A204.1 (cell line): ENCODE measurements around the gene MVD.

Source experiments
- FAIRE-seq: peaks from 2 replicates; lab custom pipeline; 2012; peaks lifted over from hg19 to GRCh38; lab: Jason Lieb, UNC

MVD gene

DNA sequence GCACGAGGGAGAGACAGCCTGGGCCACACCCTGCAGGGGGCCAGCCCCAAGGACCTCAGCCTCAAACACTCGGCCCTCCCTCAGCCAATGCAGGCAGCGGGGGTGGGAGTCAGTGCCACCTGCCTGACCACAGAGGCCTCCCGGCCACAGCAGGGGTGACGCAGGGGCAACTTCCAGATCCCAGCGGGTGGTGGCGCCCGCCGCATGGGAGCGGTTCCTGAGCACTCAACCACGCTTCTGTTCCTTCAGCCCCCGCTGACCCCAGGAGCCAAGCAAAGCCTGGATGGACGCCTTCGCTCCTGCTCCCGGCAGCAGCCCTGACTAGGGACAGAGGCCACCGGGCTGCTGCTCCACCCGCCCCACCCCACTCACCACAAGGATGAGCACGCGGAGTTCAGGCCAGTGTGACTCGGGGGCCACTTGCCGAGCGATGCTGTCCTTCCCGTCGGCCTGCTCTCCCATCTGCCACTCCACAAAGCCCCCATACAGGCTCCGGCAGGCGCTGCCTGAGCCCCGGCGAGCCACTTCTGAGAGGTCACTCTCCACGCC is 7.1 kb downstream of the MVD start:
- FAIRE-seq: no peak

DNA sequence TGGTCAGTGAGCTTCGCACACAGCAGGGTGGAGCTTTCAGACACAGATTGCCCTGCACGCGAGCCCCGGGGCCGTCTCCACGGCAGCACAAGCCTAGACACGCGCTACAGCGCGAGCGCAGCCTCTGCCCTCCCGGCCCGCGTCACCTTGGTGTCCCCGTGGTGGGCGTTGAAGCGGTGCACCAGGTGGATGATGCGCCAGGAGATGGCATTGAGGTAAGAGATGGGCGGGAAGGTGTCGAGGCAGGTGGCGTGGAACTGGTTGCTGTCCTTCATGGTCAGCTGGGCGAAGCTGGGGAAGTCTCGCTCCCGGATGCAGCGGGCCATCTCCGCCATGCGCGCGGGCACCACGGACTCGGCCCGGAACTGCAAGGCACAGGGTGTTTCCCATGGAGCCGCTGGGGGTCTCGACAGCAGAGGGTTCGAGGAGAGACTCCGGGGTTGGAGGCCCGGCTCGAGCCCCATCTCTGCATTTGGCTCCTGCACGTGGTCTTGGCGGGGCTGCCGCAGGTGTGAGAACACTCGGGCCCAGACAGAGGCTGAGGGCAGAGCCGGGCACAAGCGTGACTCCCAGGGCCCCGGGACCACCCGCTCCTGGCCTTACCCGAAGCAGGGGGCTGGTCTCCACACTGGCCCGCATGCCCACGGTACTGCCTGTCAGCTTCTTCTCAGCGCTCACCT is 7.7 kb downstream of the MVD start:
- FAIRE-seq: no peak

DNA sequence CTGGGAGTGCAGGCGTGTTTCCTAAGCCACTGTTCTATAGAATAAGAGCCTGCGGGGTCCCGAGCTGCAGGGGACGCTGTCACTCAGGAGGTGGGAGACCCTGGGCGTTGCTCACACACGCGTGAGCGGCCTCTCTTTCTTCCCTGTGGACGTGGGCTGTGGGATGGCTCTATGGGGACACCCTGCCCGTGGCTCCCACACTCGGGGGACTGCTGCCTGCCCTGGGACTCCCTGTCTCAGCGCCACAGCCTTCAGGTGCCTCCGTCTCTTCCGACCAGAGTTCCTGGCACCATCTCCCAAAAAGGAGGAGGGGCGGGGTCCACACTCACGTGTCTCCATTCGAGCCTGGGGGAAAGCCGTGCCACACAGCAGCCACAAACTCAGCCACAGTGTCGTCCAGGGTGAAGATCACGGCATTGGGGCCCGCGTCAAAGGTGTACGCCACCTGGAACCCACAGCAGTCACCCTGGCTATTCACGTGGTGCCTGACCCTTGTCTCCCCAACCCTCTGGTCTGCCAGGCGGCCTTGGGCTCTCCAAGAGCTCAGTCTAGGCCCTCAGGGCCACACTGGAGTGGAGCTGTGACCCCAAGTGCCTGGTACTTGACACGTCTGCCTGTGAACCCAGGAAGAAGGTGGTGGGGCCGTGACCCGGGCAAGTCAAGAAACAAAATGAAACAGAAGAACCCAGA is 8.4 kb downstream of the MVD start:
- FAIRE-seq: no peak

DNA sequence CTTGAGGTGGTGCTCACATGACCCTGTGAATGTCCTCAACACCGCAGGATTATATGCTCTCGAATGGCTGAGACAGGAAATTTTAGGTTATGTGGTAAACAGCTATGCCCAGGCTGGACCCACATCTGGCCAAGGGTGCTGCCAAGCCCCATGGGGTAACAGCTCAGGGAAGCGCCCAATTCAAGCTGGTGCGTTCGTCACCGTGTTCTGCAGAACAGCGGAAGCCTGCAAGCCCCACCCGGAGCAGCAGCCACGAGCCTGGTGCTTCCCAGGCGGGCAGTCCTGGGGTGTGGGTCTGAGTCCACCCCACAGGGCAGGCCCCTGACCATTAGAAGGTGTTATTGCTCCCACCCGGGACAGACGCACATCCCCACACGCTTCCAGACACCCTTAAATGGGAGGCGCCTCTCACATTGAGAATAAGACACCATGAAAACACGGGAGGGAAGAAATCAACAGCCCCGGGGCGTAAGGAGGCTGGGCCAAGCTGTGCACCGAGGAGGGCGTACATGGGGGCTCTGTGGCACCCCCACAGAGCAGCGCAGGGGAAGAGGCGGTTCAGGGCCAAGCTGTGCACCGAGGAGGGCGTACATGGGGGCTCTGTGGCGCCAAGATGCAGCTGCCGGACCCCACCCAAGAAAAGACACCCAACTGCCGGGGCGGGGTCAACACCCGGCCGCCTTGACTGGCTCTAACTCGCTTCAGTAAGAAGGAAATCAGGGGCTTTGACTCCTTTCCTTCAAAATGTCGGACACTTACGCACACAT is 9.1 kb downstream of the MVD start:
- FAIRE-seq: no peak

DNA sequence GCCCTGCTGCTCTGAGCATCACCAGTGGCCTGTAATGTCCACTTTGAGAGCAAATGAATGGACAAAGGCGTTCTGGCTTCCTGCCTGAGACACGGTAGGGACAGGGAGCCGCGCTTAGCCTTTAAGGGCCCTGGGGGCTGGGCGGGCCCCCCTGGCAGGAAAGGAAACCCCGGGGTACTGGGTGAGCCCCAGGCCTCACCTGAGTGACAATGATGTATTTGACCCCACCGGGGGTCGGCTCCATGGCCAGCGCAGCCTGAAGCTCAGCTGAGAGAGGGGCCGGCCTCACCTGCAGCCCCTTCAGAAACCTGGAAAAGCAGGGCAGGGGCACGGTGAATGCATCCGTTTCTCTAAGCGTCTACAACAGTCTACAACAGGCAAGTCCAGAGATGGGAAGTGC is 9.8 kb downstream of the MVD start:
- no peak for FAIRE-seq

DNA sequence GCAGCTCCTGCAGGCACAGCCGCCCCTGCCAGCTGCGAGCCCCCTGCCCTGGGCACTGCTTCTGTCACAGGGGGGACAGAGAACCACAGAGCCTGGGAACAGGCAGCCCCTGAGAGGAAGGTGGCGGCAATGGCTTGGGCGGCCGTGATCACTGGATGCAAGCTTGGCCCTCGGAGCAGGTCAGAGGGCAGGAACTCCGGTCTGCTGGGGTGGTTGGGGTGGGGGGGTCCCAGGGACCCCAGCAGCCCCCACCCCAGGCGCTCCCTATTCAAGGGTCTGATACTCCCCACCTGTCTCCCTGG is 10.2 kb downstream of the MVD start:
- FAIRE-seq: no peak

DNA sequence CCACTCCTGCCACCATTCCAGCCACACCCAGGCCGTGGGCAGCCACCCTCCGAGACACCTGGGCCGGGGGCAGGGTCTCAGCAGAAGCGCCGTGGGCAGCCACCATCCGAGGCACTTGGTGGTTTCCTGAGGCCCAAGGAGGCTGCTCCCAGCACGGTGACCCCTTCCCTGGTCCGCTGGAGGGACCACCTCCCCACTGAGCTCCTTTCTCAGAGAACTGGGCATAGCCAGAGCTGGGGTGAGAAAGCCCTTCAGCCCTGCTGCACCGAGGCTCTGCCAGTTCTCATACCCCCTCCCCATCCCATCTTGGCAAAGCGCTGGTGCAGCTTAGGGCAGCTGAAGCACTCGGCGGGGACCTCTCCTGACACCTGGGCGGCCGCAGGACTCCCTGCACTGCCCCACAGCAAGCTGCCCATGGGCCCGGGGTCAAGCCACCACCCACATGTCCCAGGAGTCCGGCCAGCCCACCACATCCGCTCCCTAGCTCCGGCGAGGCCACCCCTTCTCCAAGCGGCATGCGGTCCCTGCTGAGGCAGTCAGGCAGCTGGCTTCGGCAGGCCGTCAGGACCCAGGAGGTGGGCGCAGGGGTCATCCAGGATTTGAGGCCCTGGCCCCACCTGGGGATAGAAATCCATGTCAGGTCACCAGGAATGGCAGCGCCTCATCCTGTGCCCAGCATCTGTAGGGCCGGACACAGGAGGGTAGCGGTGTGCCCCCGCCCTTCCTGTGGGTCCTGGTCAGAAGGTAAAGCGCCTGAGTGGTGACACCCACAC is 10.7 kb downstream of the MVD start:
- FAIRE-seq: no peak

DNA sequence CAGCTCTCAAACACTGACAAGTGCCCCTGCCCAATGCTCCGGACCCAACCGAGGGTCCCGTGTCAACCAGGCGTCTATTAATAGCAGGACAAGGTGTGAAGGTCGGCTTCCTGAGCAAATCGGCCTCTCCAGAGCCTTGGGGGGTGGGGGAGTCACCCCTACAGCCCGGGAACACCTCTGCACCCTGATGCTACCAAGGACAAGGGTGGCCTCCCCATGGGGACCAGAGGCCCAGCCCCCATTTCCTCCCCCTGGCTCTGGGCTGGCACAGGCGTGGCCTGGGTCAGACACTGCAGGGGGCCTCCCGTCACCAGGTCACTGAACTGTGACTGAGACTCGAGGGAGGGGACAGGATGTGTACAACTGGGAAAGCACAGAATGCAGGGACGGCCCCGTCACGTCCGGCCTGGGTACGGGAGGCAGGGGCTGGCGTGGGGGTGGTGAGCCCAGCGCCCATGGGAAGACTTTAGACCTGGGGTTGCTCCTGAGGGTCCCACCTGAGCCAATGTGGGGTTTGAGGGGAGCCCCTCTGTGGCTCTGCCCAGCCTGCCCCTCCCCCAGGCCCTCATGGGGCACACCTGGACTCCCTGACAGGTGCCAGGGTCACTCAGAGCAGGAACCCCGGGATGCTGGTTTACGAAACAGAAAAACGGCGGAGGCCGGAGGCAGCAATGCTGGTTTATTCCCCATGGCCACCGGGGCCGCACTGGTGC is 11.5 kb downstream of the MVD start:
- FAIRE-seq: no peak

DNA sequence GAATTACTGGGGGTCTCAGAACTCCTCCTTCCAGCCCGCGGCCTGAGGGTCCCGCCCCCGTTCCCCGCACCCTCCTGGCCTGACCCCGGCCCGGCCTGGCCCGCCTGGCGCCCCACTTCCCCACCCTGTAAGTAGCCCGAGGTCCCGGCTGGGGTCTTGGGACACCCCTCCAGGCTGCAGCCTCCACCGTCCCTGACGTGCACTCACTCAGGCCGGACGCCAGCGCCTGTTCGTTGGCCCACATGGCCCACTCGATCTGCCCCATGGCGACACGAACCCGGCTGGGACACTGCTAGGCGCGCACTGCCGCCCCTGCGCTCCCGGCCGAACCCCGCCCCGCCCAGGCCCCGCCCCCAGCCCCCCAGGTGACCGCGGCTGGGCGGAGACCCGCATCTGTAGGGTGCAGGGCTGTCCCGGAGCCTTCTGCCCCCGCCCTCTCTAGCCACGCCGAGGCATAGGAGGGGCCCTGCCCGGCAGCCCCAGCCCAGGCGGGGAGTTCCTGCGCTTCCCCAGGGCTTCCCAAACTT is 12.1 kb downstream of the MVD start, which contains the start of gene CYBA:
Gene CYBA, minus strand, starts transcription at position 305 of the 527 bp plus-strand sequence. Its CDS starts 40 bp downstream, at position 265.
- no peak for FAIRE-seq

DNA sequence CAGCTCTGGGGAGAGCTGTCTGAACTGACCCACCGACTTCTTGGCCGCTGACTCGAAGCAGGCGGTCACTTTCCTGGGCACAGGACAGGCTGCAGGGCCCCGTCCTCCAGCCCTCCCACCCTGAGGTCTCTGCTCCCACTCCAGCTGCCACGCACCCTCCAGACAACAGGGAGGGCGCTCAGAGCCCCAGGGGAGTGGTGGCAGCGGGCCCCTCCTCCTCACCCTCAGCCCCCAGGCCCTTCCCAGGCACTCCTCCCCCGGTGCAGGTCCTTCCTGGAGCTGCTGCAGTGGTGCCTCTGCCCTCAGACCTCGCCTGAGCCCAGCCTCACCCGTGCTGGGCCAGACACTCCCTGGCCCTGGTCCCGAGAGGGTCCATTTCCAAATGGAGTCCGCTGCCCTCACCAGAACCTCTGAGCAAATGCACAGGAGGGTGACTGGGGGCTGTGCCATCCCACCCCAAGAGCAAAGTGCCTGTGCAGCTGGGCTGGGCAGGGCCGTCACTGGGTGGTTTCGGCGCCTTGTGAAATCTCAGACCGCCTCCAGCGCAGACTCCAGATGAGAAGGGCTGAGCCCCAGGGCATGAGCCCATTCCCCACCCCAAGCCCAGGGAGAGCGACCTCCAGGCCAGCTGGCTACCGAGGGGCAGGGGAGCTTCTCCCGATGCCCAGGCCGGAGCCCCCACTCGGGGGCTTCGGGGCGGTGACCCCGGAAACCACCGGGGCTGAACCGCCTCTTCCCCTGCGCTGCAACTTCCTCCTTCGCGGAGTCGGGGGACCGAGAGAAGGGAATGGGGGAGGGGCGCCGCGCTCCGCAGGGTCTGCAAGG is 12.8 kb downstream of the MVD start:
- FAIRE-seq: no peak

DNA sequence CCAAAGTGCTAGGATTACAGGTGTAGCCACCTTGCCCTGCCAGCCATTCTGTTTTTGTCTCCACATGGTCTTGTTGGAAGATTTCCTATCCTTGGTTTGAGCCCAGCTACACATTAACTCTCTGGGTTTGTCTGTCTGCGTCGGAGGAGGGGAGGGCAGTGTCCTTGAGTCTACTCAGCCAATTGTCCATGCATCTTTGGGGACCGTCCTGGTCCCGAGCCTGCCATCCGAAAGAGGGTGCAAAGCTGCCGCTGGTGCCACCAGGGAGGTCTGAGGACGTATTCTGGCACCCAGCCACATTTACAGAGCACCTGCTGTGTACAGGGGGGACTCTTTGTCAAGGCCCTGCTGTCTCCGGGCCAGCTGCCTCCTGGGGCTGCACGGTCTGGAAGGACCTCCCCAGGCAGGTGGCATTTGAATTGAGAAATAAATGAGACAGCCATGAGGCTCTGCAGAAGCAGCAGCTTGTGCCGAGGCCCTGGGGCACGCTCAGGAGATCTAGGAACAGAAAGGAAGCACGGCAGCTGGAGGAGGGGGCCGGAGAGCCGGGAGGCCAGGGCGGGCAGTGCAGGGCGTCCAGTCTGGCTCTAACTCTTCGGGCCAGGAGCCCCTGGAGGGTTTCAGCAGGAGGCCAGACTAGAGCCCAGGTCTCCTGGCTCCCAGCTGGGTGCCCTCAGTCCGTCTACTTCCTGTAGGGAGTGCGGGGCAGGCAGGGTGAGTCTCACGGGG is 13.5 kb downstream of the MVD start:
- FAIRE-seq: no peak

DNA sequence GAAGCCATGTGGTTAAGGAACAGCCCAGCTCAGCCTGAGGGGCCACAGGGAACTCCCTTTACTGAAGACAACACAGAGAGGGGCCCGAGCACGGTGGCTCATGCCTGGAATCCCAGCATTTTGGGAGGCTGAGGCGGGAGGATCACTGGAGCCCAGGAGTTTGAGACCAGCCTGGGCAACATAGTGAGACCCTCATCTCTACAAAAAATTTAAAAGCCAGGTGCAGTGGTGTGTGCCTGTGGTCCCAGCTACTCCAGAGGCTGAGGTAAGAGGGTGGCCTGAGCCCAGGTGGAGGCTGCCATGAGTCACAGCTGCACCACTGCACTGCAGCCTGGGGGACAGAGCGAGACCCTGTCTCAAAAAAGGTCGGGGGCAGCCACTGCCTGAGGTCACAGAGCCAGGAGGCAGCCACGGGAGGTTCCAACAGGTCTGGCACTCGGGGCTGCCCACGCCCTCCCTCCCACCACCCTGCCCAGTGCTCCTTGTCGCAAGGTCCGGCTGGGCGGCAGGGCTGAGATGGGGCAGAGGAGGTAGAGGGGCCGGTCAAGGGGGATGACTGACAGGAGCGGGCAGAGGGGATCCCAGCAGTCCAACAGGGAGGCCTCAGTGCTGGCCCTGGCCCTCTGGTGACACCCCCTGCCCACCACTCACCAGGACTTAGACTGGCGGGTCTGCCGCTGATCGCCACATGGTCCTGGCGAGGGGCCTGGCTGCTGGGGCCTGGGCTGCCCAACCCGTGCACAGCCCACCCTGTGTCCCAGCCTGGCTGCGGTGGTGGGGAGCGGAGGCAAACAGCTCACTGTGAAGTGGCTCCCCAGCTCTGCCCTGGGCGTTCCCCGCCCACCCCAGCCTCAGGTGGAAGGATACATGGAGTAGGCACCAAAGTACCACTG is 15.5 kb downstream of the MVD start:
- no peak for FAIRE-seq

DNA sequence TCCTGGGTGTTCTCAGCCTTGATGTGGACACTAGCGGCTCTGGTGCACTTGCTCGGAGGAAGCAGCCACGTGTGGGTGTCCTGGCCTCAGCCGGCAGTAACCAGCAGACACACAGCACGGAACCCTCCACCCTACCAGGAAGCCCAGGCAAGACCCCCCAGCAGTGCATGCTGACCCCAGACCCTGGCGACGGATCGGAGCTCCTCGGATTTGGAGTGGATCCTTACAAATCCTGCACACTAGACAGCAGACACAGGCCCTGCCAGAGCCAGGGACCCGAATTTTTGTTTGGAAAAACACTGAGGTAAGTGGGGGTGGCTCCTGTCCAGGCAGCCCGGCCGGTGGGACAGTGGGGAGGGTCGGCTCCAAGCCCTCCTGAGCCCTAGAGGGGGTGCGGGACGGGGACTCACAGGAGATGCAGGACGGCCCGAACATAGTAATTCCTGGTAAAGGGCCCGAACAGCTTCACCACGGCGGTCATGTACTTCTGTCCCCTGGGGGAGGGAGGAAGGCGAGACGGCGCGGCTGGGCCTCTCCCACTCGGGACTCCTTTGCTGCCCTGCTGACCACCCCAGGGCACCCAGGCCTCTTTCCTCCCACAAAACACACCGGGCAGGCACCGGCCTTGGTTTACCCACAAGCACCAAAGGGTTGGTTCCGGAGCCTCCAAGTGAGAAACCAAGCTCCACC is 16.4 kb downstream of the MVD start:
- FAIRE-seq: no peak

DNA sequence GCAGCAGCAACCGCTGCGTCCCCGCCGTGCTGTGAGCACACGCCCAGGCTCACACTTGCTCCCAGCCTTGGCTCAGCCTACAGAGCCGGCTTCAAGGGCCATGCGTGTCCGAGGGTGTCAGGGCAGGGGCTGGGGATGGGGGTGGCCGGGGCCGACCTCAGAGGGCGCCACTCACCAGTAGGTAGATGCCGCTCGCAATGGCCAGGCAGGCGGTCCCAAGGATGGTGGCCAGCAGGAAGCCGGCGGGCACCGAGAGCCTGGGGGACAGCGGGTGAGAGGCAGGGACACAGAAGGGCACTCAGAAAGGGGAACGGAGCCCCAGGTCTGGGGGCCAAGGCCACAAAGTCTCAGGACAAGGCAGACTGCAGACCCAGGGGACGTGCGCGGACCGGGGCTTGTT is 16.9 kb downstream of the MVD start:
- FAIRE-seq: no peak

DNA sequence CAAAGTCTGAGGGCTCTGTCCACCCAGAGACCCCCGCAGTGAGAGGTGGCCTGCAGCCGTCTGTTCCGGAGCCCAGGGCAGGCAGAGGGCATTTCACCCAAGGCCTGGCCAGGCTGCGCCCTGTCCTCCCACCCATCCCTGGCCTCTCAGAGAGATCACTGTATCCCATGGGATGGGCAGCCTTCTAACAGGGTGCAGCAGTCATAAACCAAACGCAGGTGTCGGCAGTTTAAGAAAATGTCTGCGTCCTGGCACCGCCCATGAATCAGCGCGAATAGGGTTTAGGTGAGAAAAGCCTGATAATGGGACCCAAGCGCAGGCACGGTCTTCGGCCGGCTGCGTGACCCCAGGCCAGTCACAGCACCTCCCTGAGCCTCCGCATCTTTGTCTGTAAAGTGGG is 17.4 kb downstream of the MVD start:
- no peak for FAIRE-seq

DNA sequence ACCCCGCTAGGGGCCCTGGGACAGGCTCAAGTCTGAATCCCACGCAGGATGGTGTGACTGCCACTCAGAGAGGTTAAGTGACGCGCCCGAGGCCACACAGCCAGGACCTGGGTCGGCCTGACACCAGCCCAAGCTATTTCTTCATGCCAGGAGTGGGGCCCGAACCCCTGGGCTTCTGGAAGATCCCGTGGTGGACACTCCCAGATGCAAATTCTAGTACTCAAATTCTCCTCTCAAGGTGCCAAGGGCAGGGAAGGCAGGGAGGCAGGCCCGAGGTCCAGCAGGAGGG is 19.3 kb downstream of the MVD start:
- FAIRE-seq: no peak

DNA sequence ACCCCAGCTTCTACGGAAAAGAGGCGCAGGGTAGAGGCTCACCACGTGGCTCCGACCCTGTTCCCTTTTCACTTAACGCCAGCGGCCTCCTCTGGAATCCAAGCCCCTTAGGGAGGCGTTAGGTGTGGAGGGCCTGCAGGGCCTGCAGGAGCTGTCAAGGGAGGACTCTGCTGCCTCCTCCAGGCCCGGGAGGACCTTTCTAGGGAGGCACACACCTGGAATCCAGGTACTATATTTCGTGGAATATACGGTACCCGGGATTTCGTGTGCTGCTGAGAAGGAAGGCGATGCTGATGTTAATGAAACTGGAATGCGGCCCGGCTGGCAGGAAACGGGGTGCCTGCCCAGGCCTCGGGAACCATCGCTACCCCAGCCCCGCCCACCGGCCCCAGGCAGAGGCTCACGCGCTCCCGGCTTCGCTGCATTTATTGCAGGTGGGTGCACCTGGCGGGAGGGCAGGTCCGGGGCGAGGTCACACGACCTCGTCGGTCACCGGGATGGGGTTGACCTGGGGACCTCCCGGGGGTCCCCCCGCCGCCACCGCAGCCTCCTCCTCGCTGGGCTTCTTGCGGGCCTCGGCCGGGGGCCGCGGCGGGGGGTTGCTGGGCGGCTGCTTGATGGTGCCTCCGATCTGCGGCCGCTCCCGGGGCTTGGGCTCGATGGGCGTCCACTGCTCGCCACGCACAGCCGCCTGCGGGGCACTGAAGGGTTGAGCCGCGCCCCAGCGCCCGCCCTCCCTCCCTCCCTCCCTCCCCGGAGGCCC is 19.8 kb downstream of the MVD start:
- FAIRE-seq: no peak
